ENCODE results near the gene SEMA7A.
"Not testable (repeated sequence)": the region's sequence is repeated elsewhere in the genome, so short reads cannot be mapped to it uniquely, and the experiment has no call there.

The SEMA7A gene, protein sequence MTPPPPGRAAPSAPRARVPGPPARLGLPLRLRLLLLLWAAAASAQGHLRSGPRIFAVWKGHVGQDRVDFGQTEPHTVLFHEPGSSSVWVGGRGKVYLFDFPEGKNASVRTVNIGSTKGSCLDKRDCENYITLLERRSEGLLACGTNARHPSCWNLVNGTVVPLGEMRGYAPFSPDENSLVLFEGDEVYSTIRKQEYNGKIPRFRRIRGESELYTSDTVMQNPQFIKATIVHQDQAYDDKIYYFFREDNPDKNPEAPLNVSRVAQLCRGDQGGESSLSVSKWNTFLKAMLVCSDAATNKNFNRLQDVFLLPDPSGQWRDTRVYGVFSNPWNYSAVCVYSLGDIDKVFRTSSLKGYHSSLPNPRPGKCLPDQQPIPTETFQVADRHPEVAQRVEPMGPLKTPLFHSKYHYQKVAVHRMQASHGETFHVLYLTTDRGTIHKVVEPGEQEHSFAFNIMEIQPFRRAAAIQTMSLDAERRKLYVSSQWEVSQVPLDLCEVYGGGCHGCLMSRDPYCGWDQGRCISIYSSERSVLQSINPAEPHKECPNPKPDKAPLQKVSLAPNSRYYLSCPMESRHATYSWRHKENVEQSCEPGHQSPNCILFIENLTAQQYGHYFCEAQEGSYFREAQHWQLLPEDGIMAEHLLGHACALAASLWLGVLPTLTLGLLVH

DNA sequence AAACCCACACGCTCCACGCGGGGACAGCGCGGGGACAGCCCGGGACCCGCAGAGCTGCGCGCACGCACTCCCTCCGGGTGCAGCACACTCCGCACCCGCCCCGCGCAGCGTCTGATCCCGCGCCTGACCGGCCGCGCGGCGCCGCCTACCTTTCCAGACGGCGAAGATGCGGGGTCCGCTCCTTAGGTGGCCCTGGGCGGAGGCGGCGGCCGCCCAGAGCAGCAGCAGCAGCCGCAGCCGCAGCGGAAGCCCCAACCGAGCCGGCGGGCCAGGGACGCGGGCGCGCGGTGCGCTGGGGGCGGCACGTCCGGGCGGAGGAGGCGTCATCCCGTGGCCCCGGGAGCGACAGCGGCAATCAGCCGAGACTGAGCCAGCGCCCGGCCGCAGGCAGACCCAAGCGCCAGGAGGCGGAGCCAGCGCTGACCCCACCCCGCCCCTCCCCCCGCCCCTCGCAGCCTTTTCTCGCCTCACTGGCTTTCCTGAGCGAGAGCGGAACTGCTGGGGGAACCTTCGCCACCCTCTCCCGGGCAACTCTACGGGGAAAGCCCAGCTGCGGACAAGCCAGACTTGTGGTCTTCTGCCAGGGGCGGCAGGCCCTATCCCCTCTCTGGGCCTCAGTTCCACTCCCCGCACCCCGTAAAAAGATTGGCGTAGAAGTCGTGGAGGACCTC is at the start of gene SEMA7A:
Gene SEMA7A, minus strand, starts transcription at position 367 of the 671 bp plus-strand sequence. Its CDS starts 40 bp downstream, at position 327.
- DNase-seq = peak; percentile 75 to 78

DNA sequence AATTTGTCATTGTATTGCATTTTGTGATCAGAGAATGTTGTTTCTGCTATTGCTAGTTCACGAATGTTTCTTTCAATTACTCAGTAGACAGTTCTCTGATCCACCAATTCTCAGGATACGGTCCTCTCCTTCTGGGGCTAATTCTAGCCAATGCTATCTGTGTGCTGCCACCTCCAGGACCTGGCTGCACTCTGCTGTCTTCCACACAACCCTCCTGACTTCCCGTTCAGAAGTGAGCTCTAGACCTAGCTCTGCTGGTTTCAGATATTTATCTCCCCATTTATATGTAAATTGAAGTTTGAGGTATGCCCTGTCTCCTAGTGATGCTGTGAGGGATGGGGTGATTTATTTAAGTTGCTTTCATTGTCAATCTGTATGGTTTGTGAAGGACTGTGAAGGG is 48.9 kb upstream of the SEMA7A start:
- no peak for DNase-seq

DNA sequence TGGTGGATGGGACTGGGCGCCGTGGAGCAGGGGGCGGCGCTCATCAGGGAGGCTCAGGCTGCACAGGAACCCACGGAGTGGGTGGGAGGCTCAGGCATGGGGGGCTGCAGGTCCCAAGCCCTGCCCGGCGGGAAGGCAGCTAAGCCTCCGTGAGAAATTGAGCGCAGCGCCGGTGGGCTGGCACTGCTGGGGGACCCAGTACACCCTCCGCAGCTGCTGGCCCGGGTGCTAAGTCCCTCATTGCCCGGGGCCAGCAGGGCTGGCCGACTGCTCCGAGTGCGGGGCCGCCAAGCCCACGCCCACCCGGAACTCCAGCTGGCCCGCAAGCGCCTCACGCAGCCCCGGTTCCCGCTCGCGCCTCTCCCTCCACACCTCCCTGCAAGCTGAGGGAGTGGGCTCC is 46.6 kb upstream of the SEMA7A start:
- not testable (repeated sequence) for DNase-seq

DNA sequence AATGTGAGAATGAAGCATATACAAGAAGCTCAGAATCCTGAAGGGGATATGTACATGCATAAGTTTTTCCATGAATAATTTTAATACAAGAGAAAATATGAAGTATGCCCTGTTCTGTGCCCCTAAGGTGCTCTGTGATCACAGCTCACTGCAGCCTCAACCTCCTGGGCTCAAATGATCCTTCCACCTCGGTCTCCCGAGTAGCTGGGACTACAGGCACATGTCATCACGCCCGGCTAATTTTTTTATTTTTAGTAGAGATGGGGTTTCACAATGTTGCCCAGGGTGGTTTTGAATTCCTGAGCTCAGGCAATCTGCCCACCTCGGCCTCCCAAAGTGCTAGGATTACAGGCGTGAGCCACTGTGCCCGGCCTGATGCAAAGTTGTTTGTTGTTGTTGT is 37.9 kb upstream of the SEMA7A start:
- DNase-seq = not testable (repeated sequence)

DNA sequence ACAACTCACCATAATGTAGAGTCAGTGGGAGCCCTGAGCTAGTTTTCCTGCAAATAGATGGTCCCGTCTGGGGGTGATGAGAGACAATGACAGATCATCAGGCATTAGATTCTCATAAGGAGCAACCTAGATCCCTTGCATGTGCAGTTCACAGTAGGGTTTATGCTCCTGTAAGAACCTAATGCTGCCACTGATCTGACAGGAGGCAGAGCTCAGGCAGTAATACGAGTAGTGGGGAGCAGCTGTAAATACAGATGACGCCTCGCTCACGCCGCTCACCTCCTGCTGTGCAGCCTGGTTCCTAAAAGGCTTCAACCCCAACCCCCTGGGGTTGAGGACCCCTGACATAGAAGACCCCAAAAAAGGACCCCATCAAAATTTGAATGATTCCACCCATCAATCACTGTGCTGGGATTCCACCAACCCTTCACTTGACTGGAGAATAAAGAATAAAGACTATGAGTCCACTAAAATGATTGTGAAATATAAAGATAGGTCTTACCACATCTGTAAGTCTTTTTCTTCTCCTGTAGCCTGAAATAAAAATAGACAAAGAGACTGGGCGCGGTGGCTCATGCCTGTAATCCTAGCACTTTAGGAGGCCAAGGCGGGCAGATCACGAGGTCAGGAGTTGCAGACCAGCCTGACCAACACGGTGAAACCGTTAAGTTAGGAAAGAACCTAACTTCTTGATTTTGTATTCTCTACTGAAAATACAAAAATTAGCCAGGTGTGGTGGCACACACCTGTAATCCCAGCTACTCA is 37.1 kb upstream of the SEMA7A start:
- no peak for DNase-seq

DNA sequence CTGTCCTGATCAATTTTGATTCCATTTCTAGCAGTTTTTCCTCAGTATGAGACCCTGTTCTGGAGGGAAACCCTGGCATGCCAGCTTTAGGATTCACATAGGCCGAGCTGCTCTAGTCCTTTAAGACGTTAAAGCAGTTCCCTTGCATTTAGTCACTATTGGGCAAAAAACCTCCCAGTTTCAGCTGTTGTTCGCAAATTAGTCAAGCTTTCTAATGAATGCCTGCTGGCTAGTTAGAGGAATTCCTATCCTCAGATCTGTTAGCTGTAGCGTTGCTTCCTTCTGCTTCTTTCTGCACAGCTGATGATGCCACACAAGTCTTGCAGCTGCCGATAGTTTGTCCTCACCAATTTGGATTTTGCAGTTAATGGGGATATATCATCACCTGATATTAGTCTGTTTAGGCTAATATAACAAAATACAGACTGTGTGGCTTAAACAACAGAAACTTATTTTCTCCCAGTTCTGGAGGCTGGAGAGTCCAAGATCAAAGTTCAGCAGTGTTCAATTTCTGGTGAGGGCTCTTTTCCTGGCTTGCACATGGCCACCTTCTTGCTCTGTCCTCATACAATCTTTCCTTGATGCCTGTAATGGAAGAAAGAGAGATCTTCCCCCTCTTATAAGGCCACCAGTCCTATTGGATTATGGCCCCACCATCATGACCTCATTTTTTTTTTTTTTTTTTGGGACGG is 34.7 kb upstream of the SEMA7A start:
- DNase-seq = no peak

DNA sequence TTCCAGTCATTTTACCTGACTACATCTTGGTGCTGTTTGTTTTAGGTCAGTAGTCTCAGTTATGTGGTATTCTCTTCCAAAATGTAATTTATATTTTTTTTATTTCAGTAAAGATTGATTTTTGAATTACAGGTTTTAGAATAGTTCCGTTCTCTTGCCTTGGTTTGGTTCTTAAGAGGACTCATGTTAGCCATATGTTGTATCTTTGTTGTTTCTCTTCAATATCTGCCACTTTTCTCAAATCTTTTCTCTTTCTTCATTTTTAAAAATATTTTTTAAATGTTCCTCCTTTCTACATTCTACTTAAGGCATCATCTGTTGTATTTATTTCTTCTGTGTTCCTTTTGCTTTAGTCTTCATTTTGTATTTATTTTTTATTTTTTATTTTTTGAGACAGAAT is 32.8 kb upstream of the SEMA7A start:
- no peak for DNase-seq

DNA sequence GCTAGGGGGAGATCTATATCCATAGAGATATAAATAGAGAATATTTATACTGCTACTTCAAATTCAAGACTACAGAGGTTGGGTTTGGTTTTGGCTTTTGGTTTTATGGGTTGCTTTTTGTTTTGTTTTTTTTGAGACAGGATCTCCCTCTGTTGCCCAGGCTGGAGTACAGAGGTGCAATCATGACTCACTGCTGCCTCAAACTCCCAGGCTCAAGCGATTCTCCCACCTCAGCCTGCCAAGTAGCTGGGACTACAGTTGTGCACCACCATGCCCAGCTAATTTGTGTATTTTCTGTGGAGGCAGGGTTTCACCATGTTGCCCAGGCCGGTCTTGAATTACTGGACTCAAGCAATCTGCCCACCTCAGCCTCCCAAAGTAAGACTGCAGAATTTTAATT is 31.1 kb upstream of the SEMA7A start:
- DNase-seq = no peak

DNA sequence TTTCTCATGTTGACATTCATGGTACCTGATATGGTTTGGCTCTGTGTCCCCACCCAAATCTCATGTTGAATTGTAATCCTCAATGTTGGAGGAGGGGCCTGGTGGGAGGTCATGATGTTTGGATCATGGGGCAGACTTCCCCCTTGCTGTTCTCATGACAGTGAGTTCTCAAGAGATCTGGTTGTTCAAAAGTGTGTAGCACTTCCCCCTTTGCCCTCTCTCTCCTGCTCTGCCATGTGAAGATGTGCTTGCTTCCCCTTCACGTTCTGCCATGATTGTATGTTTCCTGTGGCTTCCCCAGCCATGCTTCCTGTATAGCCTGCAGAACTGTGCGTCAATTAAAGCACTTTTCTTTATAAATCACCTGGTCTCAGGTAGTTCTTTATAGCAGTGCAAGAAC is 30.5 kb upstream of the SEMA7A start:
- peak in 1 of 2 donors; percentile 59 for DNase-seq

DNA sequence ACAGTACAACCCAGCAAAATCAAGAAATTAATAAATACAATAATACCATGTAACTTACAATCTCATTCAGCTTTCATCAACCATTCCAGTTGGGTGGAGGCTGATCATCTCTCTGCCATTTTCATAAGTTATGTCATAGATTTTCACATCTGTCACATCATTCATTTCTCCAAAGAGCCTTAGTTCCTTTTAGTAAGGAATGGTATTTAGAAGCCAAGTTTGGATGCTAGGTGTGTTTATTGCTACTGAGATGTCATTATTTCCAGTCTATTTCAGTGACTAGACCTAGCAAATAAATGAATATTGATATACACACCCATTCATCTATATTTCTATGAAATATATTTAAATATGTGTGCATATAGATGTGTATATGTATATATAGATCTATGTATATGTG is 29.9 kb upstream of the SEMA7A start:
- DNase-seq = no peak

DNA sequence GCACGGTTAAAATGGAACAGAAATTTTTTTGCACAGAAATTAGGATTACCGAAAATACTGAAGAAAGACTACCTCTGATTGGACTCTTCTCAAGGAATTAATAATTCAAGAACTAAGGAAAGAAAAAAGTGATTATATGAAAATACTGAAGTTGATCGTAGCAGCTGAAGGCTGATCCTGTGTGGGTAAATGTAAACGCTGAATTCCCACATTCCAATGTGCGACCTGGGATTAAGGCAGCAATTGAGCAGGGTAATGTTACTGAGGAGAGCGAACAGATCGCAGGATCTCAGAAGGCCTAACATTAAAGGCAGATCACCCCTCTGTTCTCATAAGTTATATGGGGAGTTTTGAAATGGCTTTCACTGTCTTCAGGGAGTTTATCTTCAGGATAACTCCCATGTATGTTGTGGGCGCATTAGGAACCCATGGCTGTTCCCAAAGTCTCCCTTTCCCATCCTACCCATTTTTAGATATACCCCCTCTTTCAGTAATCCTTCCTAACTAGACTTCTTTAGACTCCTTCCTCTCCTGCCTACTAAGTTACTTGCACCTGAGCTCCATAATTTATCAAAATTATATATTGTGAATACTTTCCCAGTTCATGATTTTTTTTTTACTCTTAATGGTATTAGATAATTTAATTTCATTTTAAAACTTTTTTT is 28.2 kb upstream of the SEMA7A start:
- no peak for DNase-seq

DNA sequence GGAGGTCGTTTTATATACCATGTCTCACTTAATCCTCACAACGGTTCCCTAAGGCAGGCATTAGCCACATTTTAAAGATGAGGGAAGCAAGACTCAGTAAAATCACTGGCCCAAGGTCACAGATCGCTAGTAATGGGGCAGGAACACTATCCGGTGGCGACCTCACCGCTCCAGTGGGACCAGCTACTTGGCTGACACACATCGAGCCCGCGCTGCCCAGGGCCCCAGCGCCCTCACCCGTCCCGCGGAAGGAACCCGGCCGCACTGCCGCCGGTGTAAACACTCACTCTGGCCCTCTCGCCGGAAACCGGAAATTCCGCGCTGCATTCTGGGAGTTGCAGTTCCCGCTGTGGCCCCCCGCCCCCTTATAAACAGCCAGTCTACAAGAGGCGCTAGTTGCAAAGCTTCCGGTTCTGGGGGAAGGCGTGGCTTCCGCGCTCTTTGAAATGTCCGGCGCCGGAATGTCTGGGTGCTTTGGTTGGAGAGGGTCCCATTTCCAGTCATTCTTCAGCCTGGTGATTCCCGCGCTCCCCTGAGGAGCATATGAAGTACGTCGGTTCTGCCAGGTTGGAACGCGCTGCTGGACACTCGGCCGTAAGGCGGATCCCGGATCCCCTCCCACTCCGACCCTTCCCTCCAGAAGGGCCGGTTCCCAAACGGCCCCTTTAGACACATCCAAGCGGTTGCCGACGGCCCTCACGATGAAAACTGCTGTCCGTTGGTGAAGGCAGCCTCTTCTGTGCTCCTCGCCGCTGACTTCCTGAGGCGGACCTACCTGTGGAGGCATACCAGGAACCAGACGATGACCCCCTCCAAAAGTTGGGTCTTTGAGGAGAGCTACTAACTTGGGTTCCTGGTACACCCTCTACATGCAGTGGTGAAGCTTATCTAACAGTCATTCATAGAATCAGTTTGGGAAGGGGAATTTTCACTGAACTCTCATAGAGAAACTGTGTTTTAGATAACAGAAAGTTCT is 27.4 kb upstream of the SEMA7A start, which contains the start of gene UBL7:
Gene UBL7, minus strand, starts transcription at position 290 of the 976 bp plus-strand sequence. CDS start 2,293 bp downstream, outside the sequence.
- peak; percentile 91 to 96 for DNase-seq

DNA sequence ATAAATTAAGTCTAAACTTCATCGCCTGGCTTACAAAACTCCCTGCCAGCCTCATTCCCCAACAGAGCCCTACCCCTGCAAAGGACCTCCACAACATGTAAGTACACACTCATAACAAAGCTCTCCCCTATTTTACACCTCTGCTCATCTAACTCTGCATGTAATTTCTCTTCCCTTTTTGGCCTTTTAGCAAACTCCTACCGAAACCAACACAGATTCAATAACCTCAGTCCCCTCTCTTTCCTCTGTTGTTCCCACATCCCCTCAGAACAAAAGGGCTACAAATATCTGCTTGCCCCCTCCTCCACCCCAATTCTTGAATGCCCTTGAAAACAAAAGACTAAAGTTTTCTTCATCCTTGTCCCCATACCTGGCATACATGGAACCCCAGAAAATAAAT is 26.5 kb upstream of the SEMA7A start:
- no peak for DNase-seq

DNA sequence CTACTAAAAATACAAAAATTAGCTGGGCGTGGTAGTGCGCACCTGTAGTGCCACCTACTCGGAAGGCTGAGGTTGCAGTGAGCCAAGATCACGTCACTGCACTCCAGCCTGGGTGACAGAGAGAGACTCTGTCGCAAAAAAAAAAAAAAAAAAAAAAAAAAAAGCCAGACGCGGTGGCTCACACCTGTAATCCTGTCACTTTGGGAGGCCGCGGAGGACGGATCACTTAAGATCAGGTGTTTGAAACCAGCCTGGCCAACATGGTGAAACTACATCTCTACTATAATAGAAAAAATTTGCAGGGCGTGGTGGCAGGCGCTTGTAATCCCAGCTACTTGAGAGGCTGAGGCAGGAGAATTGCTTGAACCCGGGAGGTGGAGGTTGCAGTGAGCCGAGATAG is 26.0 kb upstream of the SEMA7A start:
- DNase-seq = not testable (repeated sequence)

DNA sequence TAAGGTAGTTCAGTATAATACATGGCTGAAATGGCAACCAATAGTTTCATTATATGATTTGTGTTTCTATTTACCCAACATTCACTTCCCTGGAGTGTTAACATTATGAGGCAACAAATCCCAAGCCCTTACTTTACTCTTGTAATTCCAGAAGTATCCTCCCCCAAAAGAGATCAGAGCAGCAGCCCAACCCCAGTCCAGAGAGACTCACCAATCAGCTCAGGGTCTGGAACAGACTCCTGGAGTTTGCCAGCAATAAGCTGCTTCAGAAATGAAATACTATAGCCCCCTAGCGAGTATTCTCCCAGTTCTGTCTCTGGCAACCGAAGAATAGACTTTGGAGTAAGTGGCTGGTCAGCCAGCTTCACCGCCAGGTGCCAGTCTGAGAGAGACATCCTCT is 24.7 kb upstream of the SEMA7A start:
- DNase-seq = no peak

DNA sequence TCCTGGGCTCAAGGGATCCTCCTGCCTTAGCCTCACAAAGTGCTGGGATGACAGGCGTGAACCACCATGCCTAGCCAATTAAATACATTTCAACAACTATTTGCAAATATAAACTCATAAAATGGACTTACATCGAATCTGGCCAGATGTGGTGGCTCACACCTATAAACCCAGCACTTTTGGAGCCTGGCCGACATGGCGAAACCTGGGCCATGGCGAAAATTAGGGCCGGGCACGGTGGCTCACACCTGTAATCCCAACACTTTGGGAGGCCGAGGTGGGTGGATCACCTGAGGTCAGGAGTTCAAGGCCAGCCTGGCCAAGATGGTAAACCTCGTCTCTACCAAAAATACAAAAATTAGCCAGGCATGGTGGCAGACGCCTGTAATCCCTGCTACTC is 23.3 kb upstream of the SEMA7A start:
- not testable (repeated sequence) for DNase-seq

DNA sequence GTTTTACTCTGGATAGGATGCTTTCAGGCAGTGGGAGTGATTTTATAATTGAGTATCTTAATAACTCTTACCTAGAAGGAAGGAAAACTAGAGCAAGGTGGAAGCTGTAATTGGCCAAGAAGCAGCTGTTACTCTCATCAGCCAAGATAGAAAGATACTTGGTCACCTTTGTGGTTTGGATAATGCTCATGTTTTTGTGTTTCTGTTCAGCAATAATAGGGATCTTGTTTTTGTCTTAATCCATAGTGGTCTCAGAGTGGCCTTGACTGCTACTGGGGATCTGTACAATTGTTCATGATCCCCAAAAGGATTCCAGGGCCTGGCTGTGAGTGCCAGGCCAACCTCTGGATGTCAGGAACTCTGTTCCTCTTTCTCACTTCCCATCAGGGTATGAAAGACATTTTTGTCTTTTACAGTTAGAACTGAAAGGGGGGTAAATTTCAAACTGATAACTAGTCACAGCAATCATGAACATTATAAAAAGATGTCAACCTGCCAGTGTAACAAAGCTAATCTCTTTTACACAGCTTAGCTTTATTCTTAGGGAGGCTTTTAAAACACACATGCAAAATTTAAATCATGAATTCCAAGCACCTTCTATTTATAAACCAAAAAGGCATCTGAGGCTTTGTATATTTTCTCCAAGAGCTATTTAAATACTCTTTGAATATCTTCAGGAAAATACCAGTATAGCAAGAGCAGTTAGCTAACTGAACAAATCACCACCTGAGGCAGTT is 21.2 kb upstream of the SEMA7A start:
- DNase-seq = no peak

DNA sequence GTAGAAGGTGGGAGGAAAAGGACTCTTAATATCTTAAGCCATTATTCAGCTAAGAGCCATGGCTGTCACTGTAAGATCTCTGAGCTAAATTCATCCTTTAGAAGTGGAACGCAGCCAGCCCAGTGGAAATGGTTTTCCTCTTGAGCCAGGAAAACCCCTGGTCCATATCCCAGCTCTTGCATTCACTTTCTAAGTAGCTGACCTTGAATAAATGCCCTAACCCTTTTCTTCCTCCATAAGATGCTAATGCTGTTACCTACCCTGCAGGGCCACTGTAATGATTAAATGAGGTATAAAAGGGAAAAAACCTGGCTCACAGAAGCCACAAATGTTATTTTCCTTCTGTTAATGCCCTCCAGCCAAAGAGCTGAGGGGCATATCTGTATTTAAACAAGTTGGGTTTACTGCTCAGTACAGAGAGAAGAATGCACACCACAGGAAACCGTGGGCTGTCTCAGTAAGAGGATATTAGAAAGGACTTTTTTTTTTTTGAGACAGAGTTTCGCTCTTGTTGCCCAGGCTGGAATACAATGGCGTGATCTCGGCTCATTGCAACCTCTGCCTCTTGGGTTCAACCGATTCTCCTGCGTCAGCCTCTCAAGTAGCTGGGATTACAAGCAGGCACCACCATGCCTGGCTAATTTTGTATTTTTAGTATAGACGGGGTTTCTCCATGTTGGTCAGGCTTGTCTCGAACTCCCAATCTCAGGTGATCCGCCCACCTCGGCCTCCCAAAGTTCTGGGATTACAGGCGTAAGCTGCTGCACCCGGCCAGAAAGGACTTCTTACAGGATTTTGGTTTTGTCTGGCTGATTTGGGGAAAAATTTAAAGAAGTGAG is 20.4 kb upstream of the SEMA7A start:
- DNase-seq = no peak

Data from bone marrow (tissue), 2 donors.